DOHH2 (cell line): Measurements from ENCODE around the gene POLA2.
A peak's percentile ranks its signal among the peaks of the same experiment; 100 is the strongest.
"Not testable (repeated sequence)": the region's sequence is repeated elsewhere in the genome, so short reads cannot be mapped to it uniquely, and the experiment has no call there.

Source experiments
- H3F3A ChIP-seq: fragments of 200-600 bp; sonication (generic), shearing (Covaris generic); 2 replicates; pipeline ENCODE4 v1.6.0; 2016; ENCODE audit warnings: antibody characterized with exemption, mild to moderate bottlenecking; ENCODE audit not compliant: control insufficient read depth, insufficient read depth
- H3K27ac ChIP-seq: fragments of 200-600 bp; sonication (generic); 2 replicates; pipeline ENCODE4 v1.5.1; 2014; ENCODE audit warnings: low read depth, mild to moderate bottlenecking, low read length, moderate library complexity
- H3K27me3 ChIP-seq: fragments of 200-600 bp; sonication (generic); 2 replicates; pipeline ENCODE4 v1.6.1; 2014; ENCODE audit warnings: mild to moderate bottlenecking, low read length, mixed read lengths; ENCODE audit not compliant: control insufficient read depth
- H3K36me3 ChIP-seq: fragments of 200-600 bp; sonication (generic); 2 replicates; pipeline ENCODE4 v1.6.1; 2014; ENCODE audit warnings: mild to moderate bottlenecking, low read length, moderate library complexity, mixed read lengths; ENCODE audit not compliant: control insufficient read depth
- H3K4me1 ChIP-seq: fragments of 200-600 bp; sonication (generic); 2 replicates; pipeline ENCODE4 v1.6.1; 2014; ENCODE audit warnings: mild to moderate bottlenecking, low read length, mixed read lengths; ENCODE audit not compliant: control insufficient read depth
- H3K4me2 ChIP-seq: fragments of 200-600 bp; sonication (generic); 2 replicates; pipeline ENCODE4 v1.6.0; 2014; ENCODE audit warnings: mild to moderate bottlenecking, low read length, moderate library complexity
- H3K4me3 ChIP-seq: fragments of 200-600 bp; sonication (generic); 2 replicates; pipeline ENCODE4 v1.5.1; 2014; ENCODE audit warnings: mild to moderate bottlenecking, low read length, mixed read lengths
- H3K79me2 ChIP-seq: fragments of 200-600 bp; sonication (generic); 2 replicates; pipeline ENCODE4 v1.6.1; 2014; ENCODE audit warnings: mild to moderate bottlenecking, low read length, mixed read lengths; ENCODE audit not compliant: control insufficient read depth
- H3K9me2 ChIP-seq: fragments of 200-600 bp; sonication (generic); replicated peaks from 2 replicates; pipeline ENCODE4 v1.6.1; 2014; ENCODE audit warnings: mild to moderate bottlenecking, low read length, mixed read lengths; ENCODE audit not compliant: control insufficient read depth
- H3K9me3 ChIP-seq: fragments of 200-600 bp; sonication (generic); 2 replicates; pipeline ENCODE4 v1.6.1; 2014; ENCODE audit warnings: antibody characterized with exemption, low read length, mixed read lengths; ENCODE audit not compliant: control insufficient read depth, insufficient read depth
- H4K20me1 ChIP-seq: fragments of 200-600 bp; sonication (generic); 2 replicates; pipeline ENCODE4 v1.6.0; 2014; ENCODE audit warnings: low read depth, mild to moderate bottlenecking, antibody characterized with exemption, low read length, moderate library complexity; ENCODE audit not compliant: control insufficient read depth, insufficient read depth
- CTCF ChIP-seq: fragments of 200-600 bp; sonication (generic); IDR thresholded peaks from one replicate; pipeline ENCODE4 v1.5.1; 2014; ENCODE audit warnings: antibody characterized with exemption, mild to moderate bottlenecking, low read depth, low read length; ENCODE audit not compliant: poor library complexity, severe bottlenecking
- EZH2phosphoT487 ChIP-seq: fragments of 200-600 bp; sonication (generic); IDR thresholded peaks from 2 replicates; pipeline ENCODE4 v1.6.1; 2017; ENCODE audit warnings: borderline replicate concordance, mild to moderate bottlenecking, antibody characterized with exemption, low read length, moderate library complexity, mixed read lengths

The POLA2 gene

GRCh38 chr11:65329944-65330403 is 68.2 kb downstream of the POLA2 start:
- Histone ChIP-seq H3K4me3 (peak overlapping the region; percentile 70), H3K9me2 (no peaks in the 10 kb centered on the region), H3F3A (peaks cover 13% of the 10 kb centered on the region), H3K9me3 (no peaks in the 10 kb centered on the region), H3K27ac (peak overlapping the region; percentile 73), H4K20me1 (peaks cover 4% of the 10 kb centered on the region; the same call in 1 of the 2 replicates), H3K36me3 (peaks cover 5% of the 10 kb centered on the region), H3K79me2 (peaks cover 14% of the 10 kb centered on the region), H3K4me2 (peak overlapping the region; percentile 79), H3K4me1 (peaks cover 24% of the 10 kb centered on the region), H3K27me3 (no peaks in the 10 kb centered on the region)
- TF ChIP-seq EZH2phosphoT487 (no peak), CTCF (peak; percentile 74)

GRCh38 chr11:65330544-65330943 is 68.8 kb downstream of the POLA2 start:
- Histone ChIP-seq H3K4me3 (no peak overlapping the region), H3K27me3 (no peaks in the 10 kb centered on the region), H3F3A (peaks cover 13% of the 10 kb centered on the region), H3K27ac (no peak overlapping the region), H3K9me3 (no peaks in the 10 kb centered on the region), H3K9me2 (no peaks in the 10 kb centered on the region), H4K20me1 (peaks cover 9% of the 10 kb centered on the region; the same call in 1 of the 2 replicates), H3K4me2 (no peak overlapping the region), H3K36me3 (peaks cover 10% of the 10 kb centered on the region), H3K79me2 (peaks cover 19% of the 10 kb centered on the region), H3K4me1 (peaks cover 30% of the 10 kb centered on the region)
- TF ChIP-seq EZH2phosphoT487 (no peak), CTCF (no peak)

GRCh38 chr11:65332591-65332990 is 70.8 kb downstream of the POLA2 start:
- not testable (repeated sequence) for H3K9me3 ChIP-seq, H3K27me3 ChIP-seq, H3K4me3 ChIP-seq, H3K9me2 ChIP-seq, H3K27ac ChIP-seq, H3K4me2 ChIP-seq
- peaks cover 20% of the 10 kb centered on the region for H3K36me3 ChIP-seq
- peaks cover 30% of the 10 kb centered on the region for H3K4me1 ChIP-seq
- H4K20me1 ChIP-seq, result peaks cover 14% of the 10 kb centered on the region; the same call in 1 of the 2 replicates
- H3F3A ChIP-seq, result peaks cover 13% of the 10 kb centered on the region
- peaks cover 38% of the 10 kb centered on the region for H3K79me2 ChIP-seq

GRCh38 chr11:65334696-65335295 is 73.0 kb downstream of the POLA2 start:
- no peaks in the 10 kb centered on the region for H3K27me3 ChIP-seq
- H3K4me1 ChIP-seq, result peaks cover 19% of the 10 kb centered on the region
- peak overlapping the region; percentile 48; the same call in 1 of the 2 replicates for H3K27ac ChIP-seq
- peaks cover 14% of the 10 kb centered on the region; the same call in 1 of the 2 replicates for H4K20me1 ChIP-seq
- no peaks in the 10 kb centered on the region for H3K9me2 ChIP-seq
- H3F3A ChIP-seq, result peaks cover 10% of the 10 kb centered on the region
- H3K79me2 ChIP-seq, result peaks cover 61% of the 10 kb centered on the region
- no peaks in the 10 kb centered on the region for H3K9me3 ChIP-seq
- H3K36me3 ChIP-seq, result peaks cover 36% of the 10 kb centered on the region
- H3K4me2 ChIP-seq, result peak overlapping the region; percentile 70
- H3K4me3 ChIP-seq, result peak overlapping the region; percentile 93
- TF ChIP-seq EZH2phosphoT487, result no peak
